GM10266 (cell line): Measurements from ENCODE around the gene MED25.
A peak's percentile ranks its signal among the peaks of the same experiment; 100 is the strongest.

ENCODE experiments used
- DNase-seq: peaks from one replicate; pipeline ENCODE4 v3.0.0; 2012; ENCODE audit errors: extremely low spot score
- CTCF ChIP-seq: IDR thresholded peaks from 2 replicates; pipeline ENCODE4 v1.5.1; 2012; ENCODE audit warnings: mild to moderate bottlenecking, low read depth; ENCODE audit not compliant: control insufficient read depth, insufficient read depth; ENCODE audit errors: missing control alignments

Gene MED25

DNA sequence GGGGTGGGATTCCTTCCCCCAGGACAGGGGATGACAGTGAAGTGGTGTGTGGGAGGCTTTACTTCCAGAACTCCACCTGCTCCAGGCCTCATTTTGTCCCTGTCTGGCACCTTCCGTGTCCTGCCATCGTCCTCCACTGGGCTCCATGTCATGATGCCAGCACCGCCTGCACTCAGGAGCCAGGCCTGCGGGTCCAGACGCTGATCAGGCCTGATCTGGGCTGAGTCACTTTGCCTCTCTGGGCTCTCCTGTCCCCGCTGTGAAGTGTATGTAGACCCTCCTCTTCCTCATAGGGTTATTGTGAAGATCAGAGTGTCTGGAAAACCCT lies 14.6 kb upstream of the MED25 start:
- no peak for TF ChIP-seq CTCF
- DNase-seq: no peak

GRCh38 chr19:49805822-49806619 lies 12.1 kb upstream of the MED25 start:
- no peak for TF ChIP-seq CTCF
- DNase-seq: no peak

- TF ChIP-seq CTCF: no peak
- DNase-seq: no peak
Measured at GRCh38 chr19:49806620-49806959, 11.5 kb upstream of the MED25 start.

DNA sequence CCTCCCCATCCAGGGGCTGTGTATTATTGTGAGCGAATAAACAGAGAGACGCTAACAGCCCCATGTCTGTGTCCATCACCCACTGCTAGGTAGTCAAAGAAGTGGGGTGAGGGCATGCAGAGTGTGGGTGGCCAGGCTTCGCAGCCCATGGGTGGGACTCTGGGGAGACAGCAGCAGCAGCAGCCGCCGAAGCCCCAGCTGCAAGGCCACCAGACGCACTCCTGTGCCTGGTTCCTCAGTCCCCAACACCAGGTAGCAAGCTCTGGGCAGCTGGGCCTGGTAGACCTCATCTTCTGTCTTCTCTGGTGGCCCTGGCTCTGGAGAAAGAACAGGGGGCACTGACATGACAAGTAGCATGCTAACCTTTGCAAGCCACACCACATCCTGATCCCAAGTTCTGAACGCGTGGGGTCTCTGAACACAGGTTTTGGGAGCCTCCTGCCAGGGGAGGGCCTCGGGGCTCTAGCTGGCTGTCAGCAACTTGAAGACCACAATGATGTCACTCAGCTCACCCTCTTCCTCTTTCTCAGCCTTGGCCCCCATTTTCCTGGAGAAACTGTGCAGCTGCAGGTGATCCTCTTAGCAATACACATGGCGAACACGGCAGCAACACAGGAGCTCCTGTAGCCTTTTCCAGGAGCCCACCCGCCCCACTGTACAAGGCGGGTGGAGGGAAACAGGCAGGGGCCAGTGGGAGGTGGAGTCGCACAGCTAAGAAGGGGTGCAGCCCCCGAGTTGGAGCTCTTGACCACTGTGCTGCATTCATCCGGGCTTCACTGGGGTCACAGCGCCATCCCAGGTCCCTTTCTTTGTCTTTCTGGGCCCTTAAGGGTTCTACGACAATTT lies 10.8 kb upstream of the MED25 start:
- no peak for TF ChIP-seq CTCF
- DNase-seq: no peak

DNA sequence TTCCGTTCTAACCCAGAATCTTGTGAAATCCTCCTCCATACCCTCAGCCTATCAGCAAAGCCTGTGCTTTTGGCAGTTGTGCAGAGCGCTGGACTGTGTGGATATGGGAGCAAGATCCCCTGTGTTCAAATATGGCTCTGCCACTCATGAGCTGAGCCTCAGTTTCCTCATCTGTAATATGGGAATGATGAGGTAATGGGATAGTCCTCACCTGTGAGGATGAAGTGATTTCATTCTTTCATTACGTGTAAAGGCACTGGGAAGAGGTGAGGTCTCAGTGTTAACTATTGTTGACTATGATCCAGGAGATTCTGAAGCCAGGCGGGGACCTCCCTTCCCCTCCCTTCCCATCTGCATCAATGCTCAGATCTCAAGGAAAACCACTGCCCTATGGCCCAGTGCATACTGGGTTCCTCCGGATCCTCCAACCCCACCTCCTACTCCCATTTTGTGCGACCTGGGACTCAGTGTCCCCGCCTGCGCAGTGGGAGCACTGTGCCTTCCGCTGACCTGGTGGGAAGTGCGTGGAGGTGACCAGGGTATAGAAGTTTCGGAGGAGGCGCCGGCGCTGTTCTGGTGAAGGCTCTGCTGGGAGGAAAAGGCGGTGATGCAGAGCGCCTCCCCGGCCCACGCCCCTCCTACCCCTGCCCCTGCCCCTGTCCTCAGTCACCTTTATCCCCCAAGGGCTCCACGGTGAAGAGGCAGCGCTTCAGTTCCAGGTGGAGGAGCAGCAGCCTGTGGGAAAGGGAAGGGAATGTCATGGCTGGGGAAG lies 10.0 kb upstream of the MED25 start:
- no peak for TF ChIP-seq CTCF
- no peak for DNase-seq

DNA sequence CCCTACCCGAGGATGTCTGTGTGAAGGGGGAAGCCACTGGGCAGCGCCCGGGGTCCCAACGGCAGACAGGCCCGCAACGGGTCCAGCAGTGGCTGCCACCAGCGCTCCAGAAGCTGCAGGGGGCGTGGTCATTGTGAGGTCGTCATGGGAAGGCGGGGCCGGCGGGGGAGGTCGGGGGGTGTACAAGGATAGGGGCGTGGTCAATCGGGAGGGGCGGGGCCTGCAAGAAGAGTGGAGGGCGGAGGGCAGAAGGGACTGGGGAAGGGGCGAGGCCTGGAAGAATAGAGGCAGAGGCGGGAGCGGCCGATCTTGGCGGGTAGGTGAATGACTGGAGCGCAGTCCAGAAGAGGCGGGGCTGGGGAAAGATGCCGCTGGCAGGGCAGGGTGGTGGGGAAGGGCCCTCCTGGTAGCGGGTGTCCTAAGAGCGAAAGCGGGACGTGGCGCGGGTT lies 9.4 kb upstream of the MED25 start:
- peak; percentile 94 for DNase-seq
- no peak for TF ChIP-seq CTCF
